ENCODE measurements around the gene IMPDH2.
"Not testable (repeated sequence)": the region's sequence is repeated elsewhere in the genome, so short reads cannot be mapped to it uniquely, and the experiment has no call there.

IMPDH2 gene

DNA sequence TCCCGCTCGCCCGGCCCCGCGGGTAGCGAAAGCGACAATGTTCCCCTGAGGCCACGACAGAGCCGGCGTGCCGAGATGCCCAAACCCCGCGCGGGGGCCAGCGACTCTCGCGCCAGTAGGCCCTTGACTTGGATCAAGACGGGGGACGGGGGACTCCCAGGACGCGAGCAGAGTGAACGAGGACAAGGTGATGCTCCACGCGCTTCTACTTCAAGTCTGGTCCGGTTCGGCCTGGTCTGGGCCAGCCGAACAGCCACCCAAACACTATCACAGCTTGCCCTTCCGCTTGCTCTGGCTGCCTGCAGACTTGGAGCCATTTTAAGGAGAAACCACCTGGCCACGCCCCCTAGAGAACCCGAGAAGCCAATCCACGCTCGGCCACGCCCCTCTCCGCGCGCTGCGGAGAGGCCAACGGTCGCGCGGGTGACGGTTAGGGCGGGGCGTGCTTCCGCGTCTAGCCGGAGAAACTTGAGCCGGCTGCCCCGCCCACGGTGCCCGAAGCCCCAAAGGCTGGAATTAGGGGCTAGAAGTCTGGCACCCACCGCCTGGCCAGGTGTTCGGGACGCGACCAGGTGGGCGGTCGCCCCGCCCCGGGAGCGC is 7.9 kb downstream of the IMPDH2 start:
- peak; percentile 95 to 98 for DNase-seq

DNA sequence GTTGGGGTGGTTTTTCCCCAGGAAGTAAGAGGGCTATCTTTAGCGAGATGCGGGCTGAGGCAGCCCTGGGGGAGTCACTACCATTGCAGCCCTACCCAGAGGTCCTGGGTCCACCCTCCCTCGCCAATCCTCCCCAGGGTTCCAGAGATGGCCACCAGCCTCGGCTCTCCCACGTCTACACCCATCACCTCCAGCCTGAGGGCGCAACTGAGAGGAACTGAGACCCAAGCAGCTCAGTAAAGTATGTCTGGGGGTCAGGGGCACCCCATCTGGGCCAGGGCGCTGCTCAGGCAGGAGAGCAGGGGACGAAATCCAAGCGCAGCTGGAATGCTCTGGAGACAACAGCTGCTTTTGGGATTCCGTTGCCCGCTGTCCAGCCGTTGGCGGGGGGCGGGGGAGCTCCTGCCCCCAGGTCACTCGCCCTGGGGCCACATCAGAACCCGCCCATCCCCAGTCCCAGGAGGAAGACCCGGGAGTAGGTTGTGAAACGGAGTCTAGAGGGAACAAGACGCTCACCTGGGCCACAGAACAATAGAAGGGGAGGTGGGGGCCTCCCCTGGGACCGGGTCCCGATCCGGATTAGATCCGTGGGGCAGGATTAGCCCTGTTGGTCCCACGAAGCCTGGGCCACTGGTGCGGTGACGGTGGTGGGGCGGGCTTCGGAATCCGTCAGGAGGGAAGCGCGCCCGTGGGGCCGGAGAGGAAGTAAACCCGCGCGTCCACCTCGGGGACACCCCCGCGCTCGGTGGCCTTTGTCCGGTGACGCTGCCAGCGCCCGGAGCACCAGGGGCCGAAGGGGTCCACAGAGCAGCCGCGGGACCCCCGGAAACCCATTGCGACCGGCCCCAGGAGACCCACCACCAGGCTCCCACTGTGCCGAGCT is 8.6 kb downstream of the IMPDH2 start:
- peak in 1 of 2 experiments; percentile 38 for DNase-seq

DNA sequence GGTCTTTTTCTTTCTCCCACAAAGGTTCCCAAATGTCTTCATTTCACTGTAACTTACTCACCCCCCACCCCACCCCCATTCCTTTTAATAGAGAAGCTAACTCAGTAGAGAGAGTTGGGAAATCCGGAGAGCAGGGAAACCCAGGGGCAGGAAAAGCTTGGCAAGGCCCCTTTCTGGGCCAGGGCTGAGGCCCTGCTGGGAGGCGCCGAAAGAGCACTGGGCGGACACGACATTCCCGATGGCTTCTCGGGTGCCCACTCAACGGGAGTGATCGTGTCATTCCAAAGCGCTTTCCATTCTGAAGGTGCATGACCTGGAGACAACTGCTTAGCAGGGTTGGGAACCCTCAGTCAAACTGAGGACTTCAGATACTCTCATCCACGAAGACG is 9.3 kb downstream of the IMPDH2 start:
- DNase-seq: no peak

DNA sequence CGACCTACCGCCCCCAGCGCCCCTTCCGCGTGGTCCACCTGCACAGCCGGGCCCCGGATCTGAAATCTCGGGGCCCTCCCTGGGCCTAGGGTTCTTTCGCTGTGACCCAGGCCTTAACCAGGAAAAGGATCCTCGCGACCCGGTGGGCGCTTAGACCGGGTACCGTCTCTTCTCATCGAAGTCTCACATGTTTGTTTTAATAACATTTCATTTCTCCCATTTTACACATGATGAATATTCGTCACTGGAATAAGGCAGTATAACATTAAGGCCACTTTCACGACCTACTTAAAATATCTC is 10.5 kb downstream of the IMPDH2 start:
- no peak for DNase-seq

DNA sequence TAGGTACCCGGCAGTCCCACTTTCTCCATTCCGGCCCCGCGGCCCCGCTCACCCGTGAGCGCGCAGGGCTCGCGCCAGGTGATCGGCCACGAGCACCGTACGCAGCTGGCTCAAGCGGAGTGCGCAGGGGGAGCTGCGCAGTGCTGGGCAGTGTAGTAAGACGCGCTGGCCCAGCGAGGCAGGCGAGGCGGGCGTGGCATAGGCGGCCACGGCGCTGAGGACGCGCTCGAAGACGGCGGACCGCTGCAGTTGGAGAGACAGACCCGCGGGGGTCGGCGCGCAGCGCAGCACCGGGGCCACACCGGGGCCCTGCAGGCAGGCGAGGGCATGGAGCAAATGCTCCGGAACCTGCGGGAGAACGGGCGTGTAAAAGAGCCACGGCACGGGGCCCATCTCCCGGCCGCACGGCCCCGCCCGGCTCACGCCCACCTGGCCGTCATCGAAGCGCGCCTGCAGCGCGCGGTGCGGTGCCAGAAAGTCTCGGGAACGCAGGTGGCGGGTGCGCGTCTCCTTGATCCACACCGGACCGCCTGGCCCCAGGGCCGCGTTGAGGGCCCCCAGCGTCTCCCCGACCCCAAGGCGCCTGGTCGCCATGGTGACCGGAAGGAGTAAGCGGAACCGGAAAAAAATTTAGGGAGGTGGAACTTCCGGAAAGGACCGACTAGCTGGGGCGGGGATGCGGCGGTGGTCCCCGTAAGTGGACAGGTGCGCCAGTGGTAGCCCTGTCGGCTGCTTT is 11.1 kb downstream of the IMPDH2 start, which contains the start of gene DALRD3:
TSS of gene DALRD3 (minus strand) at position 610 of the 736 bp plus-strand sequence. CDS start at position 594, 16 bp downstream.
- DNase-seq: peak; percentile 67 to 82

DNA sequence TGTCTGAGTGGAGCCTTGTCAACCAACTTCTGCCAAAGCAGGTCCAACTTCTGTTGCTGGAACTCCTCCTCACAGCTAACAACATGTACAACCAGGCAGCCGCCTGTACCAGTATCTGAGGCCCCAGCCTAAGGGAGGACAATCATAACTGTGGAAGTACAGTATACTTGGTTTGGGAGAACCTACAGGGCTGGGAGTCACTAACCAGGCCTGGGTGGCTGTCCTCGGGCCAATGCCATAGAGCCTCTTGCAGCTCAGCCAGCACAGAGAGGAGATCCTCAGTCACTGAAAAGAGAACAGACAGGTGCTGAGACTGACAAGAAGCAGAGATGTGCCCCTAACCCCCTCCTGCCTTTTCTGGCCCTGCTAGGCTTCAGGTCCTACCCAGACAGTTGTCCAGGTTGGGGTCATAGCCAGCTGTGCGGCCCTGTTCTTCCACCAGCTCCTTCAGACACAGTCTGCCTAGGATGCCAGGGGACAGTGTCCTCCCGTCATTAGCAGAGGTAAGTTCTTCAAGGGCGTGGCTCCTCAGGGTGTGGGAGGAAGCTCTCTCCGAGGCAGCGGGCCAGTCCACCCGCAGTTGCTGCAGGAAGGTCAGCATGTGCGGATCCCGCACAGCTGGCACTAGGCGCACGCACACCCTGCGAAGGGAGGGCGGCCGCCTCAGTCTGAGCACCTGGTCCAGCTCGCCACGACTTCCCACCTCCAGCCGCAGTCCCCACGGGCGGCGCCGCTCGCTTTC is 11.8 kb downstream of the IMPDH2 start:
- DNase-seq: no peak

DNA sequence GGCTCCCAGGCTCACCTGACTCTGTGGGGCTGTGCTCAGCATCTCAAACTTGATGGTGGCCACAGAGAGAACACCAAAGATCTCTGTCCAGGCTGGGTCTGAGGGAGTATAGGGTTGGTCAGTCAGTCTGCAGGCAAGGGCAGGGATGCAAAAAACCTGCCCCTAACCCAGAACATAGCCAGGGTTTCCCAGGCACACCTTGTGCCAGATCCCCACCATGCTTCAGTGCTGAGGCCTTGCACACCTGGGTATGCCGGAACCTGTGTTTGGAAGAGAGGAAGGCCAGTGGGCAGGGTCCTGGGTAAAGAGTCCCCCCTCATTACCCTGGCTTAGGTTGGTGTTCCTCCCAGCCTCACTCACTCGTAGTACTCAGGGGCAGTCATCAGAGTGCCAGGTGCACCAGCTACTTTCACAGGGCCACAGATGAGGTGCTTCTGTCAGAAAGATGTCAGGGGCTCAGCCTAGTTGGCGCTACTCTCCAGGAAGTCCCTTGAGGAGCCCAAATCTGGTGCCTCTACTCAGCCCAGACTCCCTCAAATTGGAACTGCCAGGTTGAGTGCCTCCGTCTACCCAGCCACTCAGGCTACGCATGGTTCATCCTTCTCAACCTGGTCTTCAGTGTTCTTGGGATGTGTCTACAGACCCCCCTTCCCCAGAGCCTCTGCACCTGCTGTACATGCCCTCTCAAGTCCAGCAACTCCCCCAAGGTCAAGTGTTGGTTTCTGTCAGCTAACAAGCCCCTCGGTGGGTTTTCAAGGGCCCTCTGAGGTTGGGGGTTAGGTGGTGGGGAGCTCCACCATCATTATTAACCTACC is 12.6 kb downstream of the IMPDH2 start:
- no peak for DNase-seq

DNA sequence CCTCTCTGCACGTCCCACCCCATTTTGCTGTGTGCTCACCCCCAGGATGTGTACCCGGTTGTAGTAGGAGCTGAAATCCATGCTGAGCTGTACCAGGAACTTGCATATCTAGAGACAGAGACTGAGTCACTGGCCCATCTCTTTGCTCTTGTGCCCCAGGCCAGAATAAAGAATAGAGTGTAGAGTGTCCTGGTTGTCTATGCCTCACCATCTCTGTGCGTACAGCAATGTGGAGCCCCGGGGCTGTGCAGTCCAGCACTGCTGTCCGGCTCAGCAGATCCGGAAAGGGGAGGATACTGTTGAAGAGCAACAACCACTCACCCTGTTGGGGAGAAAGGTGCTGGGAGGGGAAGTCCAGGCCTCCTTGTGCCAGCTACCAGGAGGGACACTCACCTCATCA is 13.4 kb downstream of the IMPDH2 start:
- DNase-seq: no peak

DNA sequence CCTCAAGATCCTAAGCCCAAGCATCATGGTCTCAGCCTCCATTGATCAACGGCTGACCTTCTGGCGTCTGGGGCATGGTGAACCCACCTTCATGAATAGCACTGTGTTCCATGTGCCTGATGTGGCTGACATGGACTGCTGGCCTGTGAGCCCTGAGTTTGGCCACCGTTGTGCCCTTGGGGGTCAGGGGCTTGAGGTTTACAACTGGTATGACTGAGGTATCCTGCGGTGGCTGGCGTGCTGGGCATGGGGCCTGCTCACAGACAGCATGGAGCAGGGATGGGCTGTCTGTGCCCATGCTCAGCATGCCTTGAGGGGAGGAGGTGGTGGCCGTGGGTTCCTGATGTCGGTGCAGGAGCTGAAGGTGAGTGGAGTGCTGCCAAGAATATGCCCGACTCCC is 14.1 kb downstream of the IMPDH2 start:
- no peak for DNase-seq

DNA sequence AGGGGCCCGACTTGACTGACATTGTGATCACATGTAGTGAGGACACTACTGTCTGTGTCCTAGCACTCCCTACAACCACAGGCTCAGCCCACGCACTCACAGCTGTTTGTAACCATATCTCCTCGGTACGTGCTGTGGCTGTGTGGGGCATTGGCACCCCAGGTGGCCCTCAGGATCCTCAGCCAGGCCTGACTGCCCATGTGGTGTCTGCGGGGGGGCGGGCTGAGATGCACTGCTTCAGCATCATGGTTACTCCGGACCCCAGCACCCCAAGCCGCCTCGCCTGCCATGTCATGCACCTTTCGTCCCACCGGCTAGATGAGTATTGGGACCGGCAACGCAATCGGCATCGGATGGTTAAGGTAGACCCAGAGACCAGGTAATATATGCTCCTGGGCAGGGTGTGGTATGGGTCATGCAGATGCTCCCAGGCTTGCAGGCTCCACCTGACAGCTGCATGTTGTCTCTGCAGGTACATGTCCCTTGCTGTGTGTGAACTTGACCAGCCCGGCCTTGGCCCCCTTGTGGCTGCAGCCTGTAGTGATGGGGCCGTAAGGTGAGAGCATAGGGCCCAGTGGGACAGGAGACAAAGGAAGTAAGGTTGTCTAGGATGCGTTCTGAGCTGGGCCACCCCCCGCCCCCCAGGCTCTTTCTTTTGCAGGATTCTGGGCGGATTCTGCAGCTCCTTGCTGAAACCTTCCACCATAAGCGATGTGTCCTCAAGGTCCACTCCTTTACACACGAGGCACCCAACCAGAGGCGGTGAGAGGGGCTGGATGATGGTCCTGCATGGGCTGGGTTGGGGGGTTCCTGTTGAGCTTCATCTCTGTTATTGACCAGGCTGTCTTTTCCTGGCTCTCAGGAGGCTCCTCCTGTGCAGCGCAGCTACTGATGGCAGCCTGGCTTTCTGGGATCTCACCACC is 15.2 kb downstream of the IMPDH2 start:
- DNase-seq: peak in 1 of 2 experiments; percentile 24

DNA sequence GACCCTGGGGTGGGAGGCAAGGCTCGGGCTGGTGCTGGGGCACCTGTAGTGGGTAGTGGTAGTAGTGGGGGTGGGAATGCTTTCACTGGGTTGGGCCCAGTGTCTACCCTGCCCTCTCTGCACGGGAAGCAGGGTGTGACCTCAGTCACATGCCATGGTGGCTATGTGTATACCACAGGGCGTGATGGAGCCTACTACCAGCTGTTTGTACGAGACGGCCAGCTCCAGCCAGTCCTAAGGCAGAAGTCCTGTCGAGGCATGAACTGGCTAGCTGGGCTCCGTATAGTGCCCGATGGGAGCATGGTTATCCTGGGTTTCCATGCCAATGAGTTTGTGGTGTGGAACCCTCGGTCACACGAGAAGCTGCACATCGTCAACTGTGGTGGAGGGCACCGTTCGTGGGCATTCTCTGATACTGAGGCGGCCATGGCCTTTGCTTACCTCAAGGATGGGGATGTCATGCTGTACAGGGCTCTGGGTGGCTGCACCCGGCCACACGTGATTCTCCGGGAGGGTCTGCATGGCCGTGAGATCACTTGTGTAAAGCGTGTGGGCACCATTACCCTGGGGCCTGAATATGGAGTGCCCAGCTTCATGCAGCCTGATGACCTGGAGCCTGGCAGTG is 16.0 kb downstream of the IMPDH2 start:
- no peak for DNase-seq

DNA sequence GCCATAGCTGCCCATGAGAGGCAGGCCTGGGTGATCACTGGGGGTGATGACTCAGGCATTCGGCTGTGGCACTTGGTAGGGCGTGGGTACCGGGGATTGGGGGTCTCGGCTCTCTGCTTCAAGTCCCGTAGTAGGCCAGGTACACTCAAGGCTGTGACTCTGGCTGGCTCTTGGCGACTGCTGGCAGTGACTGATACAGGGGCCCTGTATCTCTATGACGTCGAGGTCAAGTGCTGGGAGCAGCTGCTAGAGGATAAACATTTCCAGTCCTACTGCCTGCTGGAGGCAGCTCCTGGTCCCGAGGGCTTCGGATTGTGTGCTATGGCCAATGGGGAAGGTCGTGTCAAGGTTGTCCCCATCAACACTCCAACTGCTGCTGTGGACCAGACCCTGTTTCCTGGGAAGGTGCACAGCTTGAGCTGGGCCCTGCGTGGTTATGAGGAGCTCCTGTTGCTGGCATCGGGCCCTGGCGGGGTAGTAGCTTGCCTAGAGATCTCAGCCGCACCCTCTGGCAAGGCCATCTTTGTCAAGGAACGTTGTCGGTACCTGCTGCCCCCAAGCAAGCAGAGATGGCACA is 16.7 kb downstream of the IMPDH2 start:
- DNase-seq: no peak

DNA sequence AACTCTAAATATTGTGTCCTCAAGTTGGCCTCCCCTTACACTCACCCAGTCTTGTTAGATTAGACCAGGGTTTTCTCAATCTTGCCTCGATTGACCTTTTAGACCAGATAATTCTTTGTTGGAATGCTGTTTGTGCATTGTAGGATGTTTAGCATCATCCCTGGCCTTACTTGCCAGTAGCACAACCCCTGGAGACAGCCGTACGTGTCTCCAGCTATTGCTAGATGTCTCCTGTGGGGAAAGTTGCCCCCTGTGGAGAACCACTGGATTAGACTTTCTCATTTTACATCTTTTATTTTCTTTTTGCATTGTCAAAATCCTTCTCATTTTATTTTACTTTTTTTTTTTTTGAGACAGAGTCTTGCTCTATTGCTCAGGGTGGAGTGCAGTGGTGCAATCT is 19.8 kb downstream of the IMPDH2 start:
- DNase-seq: no peak

DNA sequence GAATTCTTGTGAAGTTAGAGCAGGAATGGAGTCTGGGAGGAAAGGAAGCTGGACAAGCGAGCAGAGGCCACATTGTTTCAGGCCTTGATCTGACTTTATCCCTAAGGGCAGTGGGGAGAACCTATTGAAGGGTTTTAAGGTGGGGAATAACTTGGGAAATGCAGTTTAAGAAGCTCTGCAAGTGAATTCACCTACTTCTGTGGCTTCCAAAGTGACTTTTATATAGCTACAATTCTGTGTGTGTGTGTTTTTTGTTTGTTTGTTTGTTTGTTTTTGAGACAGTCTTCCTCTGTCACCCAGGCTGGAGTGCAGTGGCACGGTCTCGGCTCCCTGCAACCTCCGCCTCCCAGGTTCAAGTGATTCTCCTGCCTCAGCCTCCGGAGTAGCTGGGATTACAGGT is 20.6 kb downstream of the IMPDH2 start:
- not testable (repeated sequence) for DNase-seq

DNA sequence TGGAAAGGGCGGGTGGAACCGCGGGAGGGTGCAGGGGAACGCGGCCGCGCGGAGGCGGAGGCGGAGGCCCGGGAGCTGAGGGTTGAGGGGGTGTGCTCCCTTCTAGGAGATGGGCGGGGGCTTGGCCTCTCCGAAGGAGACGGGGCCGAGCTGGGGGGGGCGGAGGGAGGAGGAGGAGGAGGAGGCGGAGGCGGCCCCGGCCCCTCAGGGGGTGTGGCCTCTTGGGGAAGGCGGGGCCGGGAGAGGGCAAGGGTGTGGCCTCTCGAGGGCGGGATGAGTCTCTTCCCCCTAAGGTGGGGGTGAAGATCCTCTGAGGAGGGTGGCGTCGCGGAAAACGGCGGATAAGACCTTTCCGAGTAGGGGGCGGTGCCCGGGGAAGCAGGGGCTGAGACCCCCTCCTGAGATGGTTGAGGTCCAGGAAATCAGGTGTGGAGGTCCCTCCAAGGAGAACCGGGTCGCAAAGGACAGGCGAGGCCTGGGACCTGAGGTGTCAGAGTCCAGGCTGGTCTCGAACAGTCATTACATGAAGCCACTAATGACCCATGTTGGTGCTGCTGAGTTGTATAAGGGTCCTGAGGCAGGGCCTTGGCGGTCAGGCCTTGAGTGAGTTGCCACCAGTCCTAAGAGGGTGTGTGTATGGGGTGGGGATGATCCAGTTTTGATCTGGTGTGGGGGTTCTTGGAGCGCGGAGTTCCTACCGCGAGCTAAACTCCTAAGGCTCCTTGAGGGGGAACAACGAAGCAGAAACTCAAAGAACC is 21.2 kb downstream of the IMPDH2 start:
- DNase-seq: peak; percentile 16 to 68

DNA sequence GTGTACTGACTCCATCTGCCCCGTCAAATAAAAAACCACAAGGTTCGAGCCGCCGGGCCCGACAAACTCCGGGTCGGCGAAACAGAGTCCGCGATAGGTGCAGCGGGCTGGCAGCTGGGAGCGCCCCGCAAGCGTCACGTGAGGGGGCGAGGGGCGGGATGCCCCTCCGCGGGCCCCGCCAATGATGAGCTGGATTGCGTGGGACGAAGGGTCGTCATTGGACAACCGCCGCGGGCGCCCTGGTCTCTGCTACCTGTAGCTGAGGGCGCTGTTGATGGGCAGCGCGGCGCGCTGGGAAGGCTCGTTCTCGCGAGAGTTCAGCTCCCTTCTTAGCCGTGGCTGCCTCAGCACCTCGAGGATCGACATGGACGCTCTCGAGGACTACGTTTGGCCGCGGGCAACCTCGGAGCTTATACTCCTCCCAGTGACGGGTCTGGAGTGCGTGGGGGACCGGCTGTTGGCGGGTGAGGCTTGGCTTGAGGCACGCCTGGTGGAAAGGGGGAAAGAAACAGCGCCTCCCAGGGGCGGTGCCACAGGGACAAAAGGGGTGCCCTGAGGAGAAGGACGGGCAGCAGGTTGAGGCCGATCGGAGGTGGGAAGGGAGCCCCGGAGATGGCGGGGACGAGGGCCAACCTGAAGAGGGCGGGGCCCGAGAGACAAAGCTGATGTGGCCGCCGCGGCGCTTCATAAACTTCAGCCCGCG is 22.0 kb downstream of the IMPDH2 start, which contains the start of gene WDR6:
TSS of gene WDR6 (plus strand) at position 324 of the 703 bp plus-strand sequence. CDS start at position 365, 41 bp downstream.
- DNase-seq: peak; percentile 94 to 97

DNA sequence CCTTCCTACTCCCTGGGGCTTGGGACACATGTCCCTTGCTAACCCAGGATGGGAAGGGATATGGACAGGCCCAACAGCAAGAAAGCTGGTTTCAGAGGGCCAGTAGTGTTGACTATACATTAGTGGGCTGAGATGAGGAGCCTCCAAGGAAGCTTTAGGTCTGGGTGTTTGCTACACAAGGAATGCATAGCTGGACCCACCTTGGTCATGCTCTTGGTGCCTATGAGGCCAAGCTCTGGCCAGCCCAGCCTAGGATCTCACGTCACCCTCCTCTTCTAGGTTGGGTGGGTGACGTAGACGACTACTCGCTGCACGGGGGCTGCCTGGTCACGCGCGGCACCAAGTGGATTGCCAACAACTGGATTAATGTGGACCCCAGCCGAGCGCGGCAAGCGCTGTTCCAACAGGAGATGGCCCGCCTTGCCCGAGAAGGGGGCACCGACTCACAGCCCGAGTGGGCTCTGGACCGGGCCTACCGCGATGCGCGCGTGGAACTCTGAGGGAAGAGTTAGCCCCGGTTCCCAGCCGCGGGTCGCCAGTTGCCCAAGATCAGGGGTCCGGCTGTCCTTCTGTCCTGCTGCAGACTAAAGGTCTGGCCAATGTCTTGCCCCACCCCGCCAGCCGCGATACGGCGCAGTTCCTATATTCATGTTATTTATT is 22.7 kb downstream of the IMPDH2 start:
- DNase-seq: peak in 1 of 2 experiments; percentile 25

DNA sequence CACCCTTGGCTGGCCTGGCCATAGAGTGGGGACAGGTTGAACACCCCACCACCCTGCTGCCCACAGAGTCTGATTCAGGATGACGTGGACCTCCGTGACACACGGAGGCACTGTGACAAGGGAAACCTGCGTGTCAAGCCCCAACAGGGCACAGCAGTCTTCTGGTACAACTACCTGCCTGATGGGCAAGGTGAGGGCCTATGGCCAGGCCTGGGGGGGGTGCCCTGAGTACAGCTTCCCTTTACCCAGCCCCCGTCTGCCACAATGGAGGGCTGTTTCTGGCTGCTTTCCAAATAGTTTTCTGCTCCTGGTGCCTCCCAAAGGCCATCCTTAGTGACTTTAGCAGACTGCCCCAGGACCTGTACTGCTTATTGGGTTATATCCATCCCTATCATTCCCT is 23.2 kb downstream of the IMPDH2 start:
- no peak for DNase-seq

Measured in NCI-H524 (cell line).